D721Med (cell line): Measurements from ENCODE around the gene UCP3.

ENCODE experiments used
- DNase-seq: peaks from one replicate; pipeline ENCODE4 v3.0.0; 2011; ENCODE audit warnings: low spot score; ENCODE audit not compliant: insufficient read length
- FAIRE-seq: peaks from 2 replicates; lab custom pipeline; 2011; peaks lifted over from hg19 to GRCh38; lab: Jason Lieb, UNC
- TF ChIP-seq, protein P1 (sequence below): IDR thresholded peaks from 2 replicates; pipeline ENCODE4 v1.5.1; 2012; ENCODE audit warnings: mild to moderate bottlenecking, control low read depth; ENCODE audit not compliant: insufficient read depth; ENCODE audit errors: missing control alignments

Gene UCP3

DNA sequence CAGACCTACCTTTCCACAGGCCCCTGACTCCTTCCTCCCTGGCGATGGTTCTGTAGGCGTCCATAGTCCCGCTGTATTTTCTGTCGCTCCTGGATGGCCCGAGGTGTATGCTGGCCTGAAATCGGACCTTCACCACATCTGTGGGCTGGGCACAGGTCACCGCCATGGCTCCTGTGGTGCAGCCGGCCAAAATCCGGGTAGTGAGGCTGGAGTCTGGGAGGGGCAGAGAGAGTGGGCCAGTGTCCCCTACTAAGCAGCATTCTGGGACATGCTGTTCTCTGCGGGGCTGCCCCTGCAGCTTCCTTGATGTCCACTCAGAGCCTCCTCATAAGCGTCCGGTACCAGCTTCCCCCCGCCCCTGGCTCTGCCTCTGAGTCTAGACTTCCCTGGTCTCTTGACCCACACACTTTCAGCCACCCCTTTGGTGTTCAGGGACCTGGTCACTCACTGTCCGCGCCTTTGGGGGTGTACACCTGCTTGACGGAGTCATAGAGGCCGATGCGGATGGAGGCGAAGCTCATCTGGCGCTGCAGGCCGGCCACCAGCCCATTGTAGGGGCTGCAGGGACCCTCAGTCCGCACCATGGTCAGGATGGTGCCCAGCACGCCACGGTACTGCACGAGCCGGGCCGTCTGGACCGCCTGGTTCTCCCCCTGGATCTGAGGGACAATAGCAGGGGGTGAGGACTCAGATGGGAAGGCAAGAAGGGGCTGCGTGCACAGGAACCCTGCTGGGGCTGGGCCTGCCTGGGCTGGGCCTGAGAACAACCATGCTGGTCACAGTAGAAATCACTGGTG lies 3.0 kb downstream of the UCP3 start:
- TF ChIP-seq, protein P1, sequence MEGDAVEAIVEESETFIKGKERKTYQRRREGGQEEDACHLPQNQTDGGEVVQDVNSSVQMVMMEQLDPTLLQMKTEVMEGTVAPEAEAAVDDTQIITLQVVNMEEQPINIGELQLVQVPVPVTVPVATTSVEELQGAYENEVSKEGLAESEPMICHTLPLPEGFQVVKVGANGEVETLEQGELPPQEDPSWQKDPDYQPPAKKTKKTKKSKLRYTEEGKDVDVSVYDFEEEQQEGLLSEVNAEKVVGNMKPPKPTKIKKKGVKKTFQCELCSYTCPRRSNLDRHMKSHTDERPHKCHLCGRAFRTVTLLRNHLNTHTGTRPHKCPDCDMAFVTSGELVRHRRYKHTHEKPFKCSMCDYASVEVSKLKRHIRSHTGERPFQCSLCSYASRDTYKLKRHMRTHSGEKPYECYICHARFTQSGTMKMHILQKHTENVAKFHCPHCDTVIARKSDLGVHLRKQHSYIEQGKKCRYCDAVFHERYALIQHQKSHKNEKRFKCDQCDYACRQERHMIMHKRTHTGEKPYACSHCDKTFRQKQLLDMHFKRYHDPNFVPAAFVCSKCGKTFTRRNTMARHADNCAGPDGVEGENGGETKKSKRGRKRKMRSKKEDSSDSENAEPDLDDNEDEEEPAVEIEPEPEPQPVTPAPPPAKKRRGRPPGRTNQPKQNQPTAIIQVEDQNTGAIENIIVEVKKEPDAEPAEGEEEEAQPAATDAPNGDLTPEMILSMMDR, result no peak
- FAIRE-seq (no peak), DNase-seq (no peak)

- no peak for FAIRE-seq
- TF ChIP-seq, protein P1, result no peak
- no peak for DNase-seq
Measured at GRCh38 chr11:74004759-74005615, 3.9 kb downstream of the UCP3 start.

DNA sequence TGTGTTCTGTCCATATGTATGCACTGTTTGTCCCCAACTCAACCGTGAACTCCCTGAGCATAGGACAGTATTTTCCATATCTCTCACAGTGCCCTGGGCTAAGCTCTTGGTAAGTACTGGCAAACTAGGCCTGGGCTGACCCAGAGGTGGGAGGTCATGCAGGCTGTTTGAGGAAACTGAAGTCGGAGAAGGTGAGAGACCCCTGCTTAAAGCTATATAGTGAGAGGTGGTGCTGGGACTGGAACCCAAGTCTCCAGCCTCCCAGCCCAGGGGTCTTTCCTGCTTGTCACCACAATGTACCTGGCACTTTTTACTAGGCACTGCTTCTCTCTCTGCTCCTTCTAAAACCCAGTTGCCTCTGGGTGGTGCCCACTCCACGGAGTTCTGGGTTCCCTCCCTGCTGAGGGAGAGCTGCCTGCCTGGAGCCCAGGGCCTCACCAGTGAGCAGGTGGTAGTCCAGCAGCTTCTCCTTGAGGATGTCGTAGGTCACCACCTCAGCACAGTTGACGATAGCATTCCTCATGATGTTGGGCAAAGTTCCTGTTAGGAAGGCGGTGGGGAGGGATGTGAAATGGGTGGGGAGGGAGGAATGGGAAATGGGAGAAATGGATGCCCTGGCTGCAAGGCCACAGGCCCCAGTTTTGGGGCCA lies 4.7 kb downstream of the UCP3 start:
- DNase-seq, result no peak
- TF ChIP-seq, protein P1, result no peak

GRCh38 chr11:74002832-74003231 lies 6.1 kb downstream of the UCP3 start:
- FAIRE-seq (no peak), DNase-seq (no peak)
- TF ChIP-seq, protein P1, result no peak

More for the DNA sequence above, 4.7 kb downstream of the UCP3 start:
- FAIRE-seq, result no peak

DNA sequence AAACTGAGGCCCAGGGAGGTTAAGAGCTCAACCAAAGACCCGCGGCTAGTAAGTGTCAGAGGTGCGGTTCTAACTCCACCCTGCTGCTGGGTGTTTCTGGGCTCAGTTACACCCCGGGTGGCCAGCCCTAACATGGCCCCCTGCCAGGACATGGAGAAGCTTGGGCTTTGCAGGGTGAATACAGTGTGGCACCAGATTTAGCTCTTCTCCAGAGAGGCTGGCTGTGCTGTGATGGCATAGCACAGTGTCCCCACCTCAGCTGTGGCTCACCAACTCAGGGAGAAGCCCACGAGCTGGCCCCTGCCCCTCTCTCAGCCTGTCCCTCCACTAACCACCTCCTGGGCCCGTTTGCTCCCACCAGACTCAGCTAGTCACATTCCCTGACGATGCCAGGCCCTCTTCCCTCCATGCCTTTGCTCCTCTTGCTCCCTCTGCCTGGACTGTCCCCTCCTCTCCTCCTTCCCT lies 7.0 kb downstream of the UCP3 start:
- TF ChIP-seq, protein P1, result no peak
- DNase-seq (no peak), FAIRE-seq (no peak)

DNA sequence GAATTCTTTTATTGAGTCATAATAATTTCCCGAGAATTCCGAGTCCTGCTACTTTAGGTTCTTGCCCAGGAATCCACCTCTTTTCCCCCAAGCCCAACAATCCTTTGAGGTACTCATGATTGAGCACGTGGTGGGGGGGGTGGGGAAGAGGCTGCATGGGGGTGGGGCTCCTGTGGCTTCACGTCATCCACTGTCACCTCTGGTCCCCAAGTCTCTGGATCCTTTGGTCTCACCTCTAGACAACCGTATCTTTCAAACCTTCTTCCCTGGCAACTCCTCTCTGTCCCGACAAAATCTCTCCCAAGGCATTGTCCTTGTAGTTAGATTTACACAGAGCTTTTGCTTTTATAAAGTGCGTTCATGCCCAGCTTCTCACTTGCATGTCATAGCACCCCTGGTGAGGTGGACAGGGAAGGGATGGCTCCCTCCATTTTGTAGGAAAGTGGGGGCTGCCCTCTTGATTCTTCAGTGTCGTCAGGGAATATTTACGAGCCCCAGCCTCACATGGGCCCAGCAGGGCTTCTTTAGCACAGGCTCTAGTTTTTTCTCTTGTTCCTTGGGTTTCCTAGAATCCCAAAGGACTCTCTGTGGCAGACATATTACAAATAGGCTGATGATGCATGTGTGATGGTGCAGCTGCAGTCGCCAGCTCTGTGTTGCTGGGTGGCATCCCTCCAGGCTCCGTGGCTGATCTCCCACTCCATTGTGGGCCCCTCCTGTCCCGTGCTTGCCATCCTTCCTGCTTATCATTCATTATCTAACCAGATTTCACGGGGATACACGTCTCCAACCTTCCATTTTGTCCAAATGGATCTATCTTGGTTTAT lies 8.4 kb downstream of the UCP3 start:
- TF ChIP-seq, protein P1, result no peak
- FAIRE-seq, result no peak
- DNase-seq, result no peak
